Measurements from ENCODE around the gene GBP5. TPM values are rescaled to one million over a fixed set of nuclear protein-coding genes. Genes with fewer than 3 reads are reported as not detected.
"Not testable (repeated sequence)": the region's sequence is repeated elsewhere in the genome, so short reads cannot be mapped to it uniquely, and the experiment has no call there.

GBP5 gene
- total RNA-seq: 1 to 10 TPM in 1 of 4 donors, under 1 TPM in 2, not detected in 1; 0.13 to 1.0 (median 0.25) TPM

GRCh38 chr1:89272269-89273041 is at the start of gene GBP5:
Gene GBP5, minus strand, starts transcription at chr1:89272860. Its CDS starts 3,305 bp downstream, at chr1:89269555.
- H3K27me3 ChIP-seq; H3K9me3 ChIP-seq; H3K36me3 ChIP-seq; H3K27ac ChIP-seq; intact Hi-C loops (cut with DNase I; ENCODE audit: low total_unique reads); ATAC-seq; H3K4me1 ChIP-seq; in situ Hi-C loops (cut with MboI; ENCODE audit: low sequenced_read_pairs in 4 of 4): not testable (repeated sequence)
- peak in 1 of 2 donors; percentile 14 for DNase-seq
- peak within 1 kb of the TSS in 1 of 4 donors; percentile 15 for H3K4me3 ChIP-seq

GRCh38 chr1:89322402-89322801 is 49.7 kb upstream of the GBP5 start:
- H3K4me1 ChIP-seq: no peaks in the 10 kb centered on the region
- H3K27me3 ChIP-seq: no peaks in the 10 kb centered on the region
- DNase-seq (no peak), ATAC-seq (no peak)
- H3K36me3 ChIP-seq: no peaks in the 10 kb centered on the region
- no peak overlapping the region for H3K27ac ChIP-seq
- no peak overlapping the region for H3K4me3 ChIP-seq
- no peaks in the 10 kb centered on the region for H3K9me3 ChIP-seq
- intact Hi-C loops (cut with DNase I; ENCODE audit: low total_unique reads) (no loop called here), in situ Hi-C loops (cut with MboI; ENCODE audit: low sequenced_read_pairs in 4 of 4) (no loop called here)
- TF ChIP-seq POLR2A (IDR thresholded peaks at IDR 0.05): no peak
- no peak for TF ChIP-seq CTCF (IDR thresholded peaks at IDR 0.05 in 4 of 5, conservative IDR thresholded peaks at IDR 0.05 in 1 of 5)

GRCh38 chr1:89312572-89312971 is 39.9 kb upstream of the GBP5 start:
- ATAC-seq (no peak), DNase-seq (no peak)
- Histone ChIP-seq H3K27me3 (no peaks in the 10 kb centered on the region), H3K27ac (no peak overlapping the region), H3K36me3 (no peaks in the 10 kb centered on the region), H3K4me1 (peaks cover 7 to 23% of the 10 kb centered on the region in 2 donors), H3K4me3 (no peak overlapping the region), H3K9me3 (peaks cover 0 to 3% (median 0%) of the 10 kb centered on the region in 3 donors)
- TF ChIP-seq CTCF (IDR thresholded peaks at IDR 0.05 in 4 of 5, conservative IDR thresholded peaks at IDR 0.05 in 1 of 5): no peak
- intact Hi-C loops (cut with DNase I; ENCODE audit: low total_unique reads): no loop called here
- in situ Hi-C loops (cut with MboI; ENCODE audit: low sequenced_read_pairs in 4 of 4): no loop called here

- Histone ChIP-seq H3K4me3 (no peak overlapping the region), H3K36me3 (no peaks in the 10 kb centered on the region), H3K9me3 (peaks cover 0 to 3% (median 0%) of the 10 kb centered on the region in 3 donors), H3K27me3 (no peaks in the 10 kb centered on the region), H3K4me1 (peaks cover 7 to 23% of the 10 kb centered on the region in 2 donors), H3K27ac (peak overlapping the region in 3 of 4 donors; percentile 40 to 72 (median 56))
- TF ChIP-seq CTCF (IDR thresholded peaks at IDR 0.05 in 4 of 5, conservative IDR thresholded peaks at IDR 0.05 in 1 of 5) (no peak), POLR2A (IDR thresholded peaks at IDR 0.05) (no peak)
- in situ Hi-C loops (cut with MboI; ENCODE audit: low sequenced_read_pairs in 4 of 4) (no loop called here), intact Hi-C loops (cut with DNase I; ENCODE audit: low total_unique reads) (no loop called here)
- DNase-seq (no peak), ATAC-seq (peak in 1 of 2 donors; percentile 41)
These were observed 39.1 kb upstream of the GBP5 start for GRCh38 chr1:89311757-89312156.

GRCh38 chr1:89310976-89311375 is 38.3 kb upstream of the GBP5 start:
- intact Hi-C loops (cut with DNase I; ENCODE audit: low total_unique reads): no loop called here
- in situ Hi-C loops (cut with MboI; ENCODE audit: low sequenced_read_pairs in 4 of 4): no loop called here
- peaks cover 0 to 3% (median 0%) of the 10 kb centered on the region in 3 donors for H3K9me3 ChIP-seq
- no peaks in the 10 kb centered on the region for H3K36me3 ChIP-seq
- TF ChIP-seq POLR2A (IDR thresholded peaks at IDR 0.05): no peak
- no peak for TF ChIP-seq CTCF (IDR thresholded peaks at IDR 0.05 in 4 of 5, conservative IDR thresholded peaks at IDR 0.05 in 1 of 5)
- peaks cover 7 to 23% of the 10 kb centered on the region in 2 donors for H3K4me1 ChIP-seq
- DNase-seq (no peak), ATAC-seq (no peak)
- H3K4me3 ChIP-seq: no peak overlapping the region
- H3K27me3 ChIP-seq: no peaks in the 10 kb centered on the region
- H3K27ac ChIP-seq: peak overlapping the region in 3 of 4 donors; percentile 56 to 72 (median 58)
